TTC549 (cell line): Measurements from ENCODE around the gene TBC1D1.

Experiments used
- FAIRE-seq: peaks from 2 replicates; lab custom pipeline; 2012; peaks lifted over from hg19 to GRCh38; lab: Jason Lieb, UNC

The TBC1D1 gene

GRCh38 chr4:38176165-38176564 lies 285.3 kb downstream of the TBC1D1 start:
- no peak for FAIRE-seq

DNA sequence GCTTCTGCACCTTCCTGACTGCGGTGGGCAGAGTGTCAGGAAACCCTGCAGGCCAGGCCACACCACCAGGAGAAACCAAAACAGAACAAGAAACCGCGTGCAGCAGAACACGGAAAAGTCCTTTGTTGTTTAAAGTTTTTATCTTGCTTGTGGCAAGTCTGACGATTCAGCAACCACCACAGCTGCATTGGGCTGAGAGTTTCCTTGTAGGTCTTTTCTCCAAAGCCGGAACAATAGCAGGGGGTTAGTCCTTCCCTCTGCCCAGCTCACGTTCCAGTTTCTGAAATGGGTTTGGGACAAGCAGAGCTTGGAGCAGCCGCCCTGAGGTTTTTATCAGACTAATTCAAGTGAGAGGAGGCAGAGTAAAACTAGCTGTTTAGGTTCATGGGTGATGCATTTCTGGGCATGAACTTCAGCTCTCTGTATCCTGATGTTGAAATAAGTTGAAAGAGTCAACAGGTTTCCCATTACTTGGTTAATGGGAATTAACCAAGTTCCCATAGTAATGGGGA lies 286.2 kb downstream of the TBC1D1 start:
- no peak for FAIRE-seq

GRCh38 chr4:38177641-38178391 lies 286.9 kb downstream of the TBC1D1 start:
- FAIRE-seq, result no peak

GRCh38 chr4:38178392-38178995 lies 287.6 kb downstream of the TBC1D1 start:
- no peak for FAIRE-seq

GRCh38 chr4:38179690-38180377 lies 288.9 kb downstream of the TBC1D1 start:
- no peak for FAIRE-seq

- no peak for FAIRE-seq
These were observed 289.6 kb downstream of the TBC1D1 start for GRCh38 chr4:38180456-38180855.

- FAIRE-seq, result no peak
These were observed 290.4 kb downstream of the TBC1D1 start for GRCh38 chr4:38181286-38181685.

GRCh38 chr4:38182334-38182998 lies 291.6 kb downstream of the TBC1D1 start:
- FAIRE-seq, result no peak

- no peak for FAIRE-seq
These were observed 293.5 kb downstream of the TBC1D1 start for GRCh38 chr4:38184404-38184803.

DNA sequence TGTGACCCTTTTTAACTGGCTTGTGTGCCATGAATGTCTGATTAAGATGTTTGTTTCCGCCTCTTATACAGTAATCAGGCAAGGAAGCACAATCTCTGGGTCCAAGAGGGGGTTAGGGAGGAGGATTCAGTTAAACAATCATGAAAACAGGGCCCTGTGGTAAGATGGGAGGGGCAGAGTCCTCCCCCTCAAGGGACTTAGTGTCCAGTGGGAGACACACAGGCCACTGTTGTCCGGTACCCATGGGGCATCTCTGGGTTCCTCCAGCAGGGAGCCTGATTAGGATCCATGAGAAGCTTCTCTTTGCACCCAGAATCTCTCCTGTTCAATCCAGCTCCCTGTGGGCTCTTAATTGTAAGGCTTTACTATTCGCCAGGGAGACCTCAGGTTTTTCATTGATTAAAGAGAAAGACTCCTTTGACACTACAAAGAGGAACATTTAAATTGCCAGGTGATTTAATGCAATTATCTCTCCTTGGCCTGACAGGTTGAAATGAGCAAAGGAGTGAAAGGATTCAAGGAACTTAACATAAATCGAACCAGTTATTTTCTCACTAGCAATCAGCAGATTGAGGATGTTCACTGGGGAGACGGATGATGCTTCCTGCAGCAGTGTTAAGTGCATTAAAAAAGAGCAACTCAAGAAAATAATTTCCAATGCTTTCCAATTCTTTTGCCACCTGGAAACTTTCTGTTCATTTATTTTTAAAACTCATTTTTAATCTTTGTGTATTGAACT lies 294.7 kb downstream of the TBC1D1 start:
- FAIRE-seq, result no peak

DNA sequence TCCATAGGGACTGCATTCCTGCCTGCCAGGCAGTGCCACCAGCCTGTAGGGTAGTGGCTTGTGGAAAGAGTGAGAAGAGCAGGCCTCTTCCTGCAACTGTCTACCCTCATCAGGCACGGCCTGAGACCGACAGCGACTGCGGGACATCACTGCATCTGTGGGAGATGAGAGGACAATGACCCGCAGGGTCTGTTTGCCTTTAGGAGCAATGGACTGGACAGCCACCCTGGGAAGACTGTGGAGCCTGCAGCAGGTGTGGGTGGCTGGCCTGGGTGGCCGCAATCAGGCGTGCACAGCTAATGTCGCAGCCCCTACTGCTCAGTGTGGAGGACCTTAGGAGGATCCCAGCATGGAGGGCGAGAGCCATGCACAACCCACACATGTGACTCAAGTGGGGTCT lies 297.3 kb downstream of the TBC1D1 start:
- FAIRE-seq, result no peak

GRCh38 chr4:38188631-38189101 lies 297.8 kb downstream of the TBC1D1 start:
- FAIRE-seq, result no peak
